HG02642 (cell line): Measurements from ENCODE around the gene CEP120.
"Not testable (repeated sequence)": the region's sequence is repeated elsewhere in the genome, so short reads cannot be mapped to it uniquely, and the experiment has no call there.

Experiments
- ATAC-seq: cut with Tn5 transposase; IDR thresholded peaks from one replicate; pipeline ENCODE4 v1.9.1; 2021; ENCODE audit warnings: mild to moderate bottlenecking; ENCODE audit not compliant: unreplicated experiment, poor library complexity

Gene CEP120

GRCh38 chr5:123340928-123341327, 82.3 kb downstream of the CEP120 start:
- no peak for ATAC-seq

DNA sequence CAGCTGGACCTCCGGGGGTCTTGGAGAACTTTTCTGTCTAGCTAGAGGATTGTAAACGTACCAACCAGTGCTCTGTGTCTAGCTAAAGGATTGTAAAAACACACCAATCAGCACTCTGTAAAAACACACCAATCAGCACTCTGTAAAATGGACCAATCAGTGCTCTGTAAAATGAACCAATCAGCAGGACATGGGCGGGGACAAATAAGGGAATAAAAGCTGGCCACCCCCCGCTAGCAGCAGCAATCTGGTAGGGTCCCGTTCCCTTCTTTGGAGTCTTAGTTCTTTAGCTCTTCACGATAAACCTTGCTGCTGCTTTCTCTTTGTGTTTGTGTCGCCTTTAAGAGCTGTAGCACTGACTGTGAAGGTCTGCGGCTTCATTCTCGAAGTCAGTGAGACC, 114.8 kb downstream of the CEP120 start:
- ATAC-seq, result not testable (repeated sequence)

GRCh38 chr5:123305751-123306150, 117.5 kb downstream of the CEP120 start:
- no peak for ATAC-seq

DNA sequence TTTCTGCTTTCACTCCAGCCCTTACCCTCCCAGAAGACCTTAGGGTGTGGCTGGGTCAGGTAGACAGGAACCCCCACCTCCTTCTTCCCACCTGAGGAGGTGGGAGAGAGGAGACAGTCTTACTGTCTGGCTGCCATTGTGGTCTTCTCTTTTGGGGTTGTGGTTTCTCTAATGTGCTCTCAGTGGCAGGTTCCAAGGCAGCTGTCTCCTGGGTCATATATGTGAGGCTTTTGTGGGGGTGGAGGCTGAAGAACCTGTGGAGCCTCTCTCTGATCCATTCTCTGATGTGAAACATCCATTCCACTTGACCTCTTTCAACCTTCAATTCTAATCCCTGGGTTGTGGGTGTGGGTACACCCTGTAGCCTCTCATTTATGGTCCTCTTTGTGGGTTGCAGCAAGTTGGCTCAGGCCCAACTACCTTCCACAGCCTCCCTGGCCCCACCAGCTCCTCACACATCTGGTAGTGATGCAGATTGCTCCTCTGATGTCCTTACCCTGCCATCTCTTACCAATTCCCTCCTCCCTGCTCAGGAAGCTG, 118.4 kb downstream of the CEP120 start:
- ATAC-seq, result no peak

DNA sequence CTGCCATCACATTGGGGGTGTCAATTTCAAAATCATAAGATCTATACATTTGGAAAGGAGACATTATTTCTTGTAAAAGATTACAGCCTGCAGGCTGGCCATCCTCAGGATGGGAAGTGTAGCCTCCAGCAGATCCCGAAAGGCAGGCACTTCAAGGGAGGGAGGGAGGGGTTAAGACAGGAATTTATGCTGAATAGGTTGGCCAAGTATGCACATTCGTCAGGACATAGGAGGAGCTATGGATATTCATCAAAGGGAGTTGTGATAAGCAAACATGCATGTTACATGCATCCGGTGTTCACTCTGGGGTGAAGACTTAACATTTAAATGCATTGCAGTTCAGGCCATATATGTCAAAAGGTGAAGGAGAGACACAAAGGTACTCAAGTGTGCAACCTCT, 119.4 kb downstream of the CEP120 start:
- ATAC-seq, result no peak

DNA sequence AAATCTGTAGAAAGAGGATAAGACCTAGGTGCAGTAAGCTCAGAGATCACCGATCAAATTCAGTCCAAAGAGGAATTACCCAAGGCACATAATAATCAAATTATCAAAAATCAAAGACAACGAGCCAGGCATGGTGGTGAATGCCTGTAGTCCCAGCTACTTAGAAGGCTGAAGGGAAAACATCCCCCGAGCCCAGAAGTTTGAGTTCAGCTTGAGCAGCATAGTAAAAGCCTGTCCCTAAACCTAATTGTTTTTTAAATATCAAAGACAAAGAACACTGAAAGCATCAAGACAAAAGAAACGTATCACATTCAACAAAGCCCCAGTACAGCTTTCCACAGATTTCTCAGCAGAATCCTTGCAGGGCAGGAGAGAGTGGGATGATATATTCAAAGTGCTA, 122.9 kb downstream of the CEP120 start:
- ATAC-seq, result no peak

DNA sequence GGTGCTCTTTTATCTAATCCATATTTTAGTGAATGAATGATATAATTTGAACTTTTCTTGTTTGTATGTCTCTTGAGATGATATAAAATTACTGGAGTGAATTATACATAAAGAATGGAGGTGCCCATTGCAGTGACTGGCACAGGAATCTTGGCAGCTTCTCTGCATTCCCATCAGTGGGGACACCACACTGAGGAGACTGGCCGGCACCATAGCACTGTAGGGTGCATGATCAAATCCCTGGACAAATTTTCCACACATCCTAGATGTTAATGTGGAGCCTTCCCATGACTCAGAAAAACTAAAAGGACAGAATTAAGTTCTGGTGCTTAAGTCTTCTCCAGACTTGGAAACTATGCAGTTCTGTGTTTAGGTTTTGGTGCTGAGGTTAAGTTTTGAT, 124.1 kb downstream of the CEP120 start:
- no peak for ATAC-seq

- ATAC-seq, result no peak
Observed at GRCh38 chr5:123298335-123299030, 124.7 kb downstream of the CEP120 start.

GRCh38 chr5:123297866-123298265, 125.3 kb downstream of the CEP120 start:
- ATAC-seq, result no peak

GRCh38 chr5:123297198-123297831, 125.9 kb downstream of the CEP120 start:
- no peak for ATAC-seq
